NCI-H2171 (cell line): ENCODE measurements around the gene DIAPH1.

ENCODE experiments used
- DNase-seq: peaks from one replicate; lab custom pipeline; 2025; lab: John Stamatoyannopoulos, UW

Gene DIAPH1

DNA sequence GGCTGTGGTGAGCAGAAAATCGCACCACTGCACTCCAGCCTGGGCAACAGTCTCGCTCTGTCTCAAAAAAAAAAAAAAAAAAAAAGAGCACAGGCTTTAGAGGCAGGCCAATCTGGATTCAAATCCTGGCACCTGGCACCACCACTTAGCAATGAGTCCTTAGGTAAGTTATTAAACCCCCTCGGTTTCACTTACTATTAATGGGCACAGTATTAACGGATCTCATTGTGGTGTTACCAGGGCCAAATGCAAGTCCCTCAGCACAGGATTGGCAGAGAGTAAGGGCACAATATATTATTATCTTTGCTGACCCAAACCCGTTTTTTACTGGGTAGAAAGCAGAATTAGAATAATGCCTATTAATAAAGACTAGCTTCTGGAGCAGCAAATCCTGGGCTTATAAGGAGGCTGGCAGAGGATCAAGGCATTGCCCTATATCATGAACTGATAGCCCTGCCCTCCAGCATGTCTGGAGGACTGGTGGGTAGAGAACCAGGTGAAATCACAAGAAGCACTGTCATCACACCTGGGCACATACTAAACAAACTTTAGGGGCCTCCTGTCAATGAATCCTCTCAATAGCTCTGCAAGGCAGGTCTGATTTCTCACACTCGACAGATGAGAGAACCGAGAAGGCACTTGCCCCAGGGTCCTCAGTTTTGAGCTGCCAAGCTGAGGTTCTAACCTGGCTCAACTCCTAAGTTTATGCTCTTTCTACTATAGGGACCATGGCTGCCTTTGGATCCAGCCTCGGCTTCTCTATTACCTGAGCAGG, 112.2 kb downstream of the DIAPH1 start:
- DNase-seq, result no peak

GRCh38 chr5:141504216-141504615, 114.6 kb downstream of the DIAPH1 start:
- DNase-seq, result no peak

DNA sequence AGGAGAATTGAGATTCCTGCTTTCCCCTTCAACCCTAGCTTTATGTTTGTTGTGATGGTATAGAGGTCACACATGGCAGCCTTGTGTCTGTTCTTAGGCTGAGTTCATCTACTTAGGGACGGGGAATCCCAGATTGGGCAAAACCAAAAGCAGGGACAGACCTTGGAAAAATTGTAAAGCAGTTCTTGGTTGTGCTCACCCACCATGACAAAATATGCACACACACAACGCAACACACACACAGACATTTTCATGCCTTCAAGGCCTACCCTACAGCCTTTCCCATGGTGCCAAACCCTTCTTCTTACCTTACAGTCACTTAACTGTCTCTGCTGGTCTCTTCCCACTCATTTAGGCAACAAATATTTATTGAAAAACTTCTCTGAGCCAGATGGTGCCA, 115.1 kb downstream of the DIAPH1 start:
- DNase-seq, result no peak

GRCh38 chr5:141501761-141502160, 117.0 kb downstream of the DIAPH1 start:
- no peak for DNase-seq

DNA sequence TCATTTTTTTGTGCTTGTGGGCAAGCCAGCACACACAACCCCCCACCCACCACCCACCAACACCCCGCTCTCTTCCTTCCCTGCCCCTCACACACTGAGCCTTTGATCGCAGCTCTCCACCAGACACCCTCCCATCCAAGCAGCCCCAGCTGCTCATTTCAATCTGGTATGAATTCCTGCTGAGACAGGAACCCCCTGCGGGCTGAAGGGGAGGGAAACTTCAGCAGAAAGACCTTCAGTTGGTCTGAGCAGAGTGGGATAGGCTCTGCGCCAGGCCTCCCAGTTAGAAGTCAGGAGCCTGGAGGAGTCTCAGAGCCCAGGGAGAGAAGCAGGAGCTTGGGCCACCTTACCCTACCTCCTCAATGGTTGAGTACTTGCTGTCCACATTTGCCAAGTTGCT, 122.8 kb downstream of the DIAPH1 start:
- DNase-seq, result no peak

- DNase-seq, result no peak
These were observed 123.4 kb downstream of the DIAPH1 start for GRCh38 chr5:141495453-141495811.

DNA sequence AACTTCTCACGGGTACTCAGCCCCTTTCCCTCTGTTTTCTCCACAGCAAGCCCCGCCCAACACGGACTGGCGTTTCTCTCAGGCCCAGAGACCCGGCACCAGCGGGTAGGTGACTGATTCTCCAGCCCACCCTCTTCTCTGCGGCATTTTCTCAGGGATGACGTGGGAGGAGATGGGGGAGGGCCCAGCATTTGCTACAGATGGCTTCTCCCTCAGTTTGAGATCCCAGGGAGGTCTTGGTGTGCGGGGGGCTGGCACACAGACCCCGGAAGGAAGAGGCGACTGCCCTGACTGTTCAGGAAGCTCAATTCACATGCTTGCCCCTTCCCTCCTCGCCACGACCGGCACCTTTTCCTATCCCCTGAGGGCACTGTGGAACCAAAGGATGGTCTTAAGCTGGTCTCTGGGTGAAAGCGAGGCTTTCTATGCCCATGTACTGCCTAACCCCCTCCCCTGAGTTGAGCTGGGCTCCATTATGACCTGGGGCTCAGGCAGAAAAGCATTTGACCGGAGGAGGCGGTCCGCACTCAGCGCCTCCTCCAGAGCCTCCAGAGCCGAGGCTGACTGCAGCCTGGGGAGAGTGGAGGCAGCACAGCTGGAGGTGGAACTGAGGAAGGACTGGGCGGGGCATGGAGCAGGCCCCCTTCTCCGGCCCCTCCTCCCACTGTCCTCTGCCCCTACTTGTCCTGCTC, 123.9 kb downstream of the DIAPH1 start:
- DNase-seq, result no peak

DNA sequence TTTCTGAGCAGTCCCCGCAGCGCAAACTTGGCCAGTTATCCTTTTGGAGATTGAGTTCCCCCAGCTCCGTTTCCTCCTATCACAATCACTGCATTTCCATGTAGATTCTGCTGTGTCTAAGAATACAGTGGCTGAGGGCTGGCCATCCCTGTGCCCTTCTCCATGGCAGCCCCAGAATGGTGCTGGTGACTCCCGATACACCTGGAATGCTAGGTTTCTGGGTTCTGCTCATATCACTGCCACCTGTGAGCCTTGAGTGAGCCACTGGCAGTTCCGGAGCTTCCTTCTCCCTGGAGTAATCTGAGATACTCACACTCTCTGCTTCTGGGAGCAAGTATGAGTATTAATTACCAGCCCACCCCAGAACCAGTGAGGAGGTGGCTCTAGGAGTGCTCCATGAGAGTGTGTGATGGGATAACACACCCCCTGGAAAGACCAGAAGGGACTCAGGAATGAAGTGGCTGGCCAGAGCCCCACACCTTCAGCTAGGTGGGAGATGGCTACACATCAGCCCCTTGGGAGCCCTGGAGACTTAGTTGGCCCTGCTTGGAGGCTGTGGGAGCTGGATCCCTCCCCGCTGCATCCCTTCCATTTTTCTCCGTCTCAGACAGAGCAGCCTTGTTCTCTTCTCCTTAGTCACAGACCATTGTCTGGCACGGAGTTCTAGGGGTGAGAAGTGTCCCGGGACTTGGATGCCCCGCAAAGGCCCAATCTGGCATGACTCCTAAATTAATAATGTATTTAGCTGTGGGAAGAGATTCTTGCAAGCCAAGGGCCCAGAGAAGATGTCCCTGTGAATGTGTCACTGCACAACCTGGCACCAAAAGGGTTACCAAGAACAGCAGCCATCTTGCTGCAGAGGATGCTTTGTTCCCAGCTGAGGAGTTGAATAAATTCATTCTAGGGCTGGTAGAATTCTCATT, 125.0 kb downstream of the DIAPH1 start:
- DNase-seq, result no peak

- DNase-seq, result no peak
These were observed 126.5 kb downstream of the DIAPH1 start for GRCh38 chr5:141492168-141492885.

DNA sequence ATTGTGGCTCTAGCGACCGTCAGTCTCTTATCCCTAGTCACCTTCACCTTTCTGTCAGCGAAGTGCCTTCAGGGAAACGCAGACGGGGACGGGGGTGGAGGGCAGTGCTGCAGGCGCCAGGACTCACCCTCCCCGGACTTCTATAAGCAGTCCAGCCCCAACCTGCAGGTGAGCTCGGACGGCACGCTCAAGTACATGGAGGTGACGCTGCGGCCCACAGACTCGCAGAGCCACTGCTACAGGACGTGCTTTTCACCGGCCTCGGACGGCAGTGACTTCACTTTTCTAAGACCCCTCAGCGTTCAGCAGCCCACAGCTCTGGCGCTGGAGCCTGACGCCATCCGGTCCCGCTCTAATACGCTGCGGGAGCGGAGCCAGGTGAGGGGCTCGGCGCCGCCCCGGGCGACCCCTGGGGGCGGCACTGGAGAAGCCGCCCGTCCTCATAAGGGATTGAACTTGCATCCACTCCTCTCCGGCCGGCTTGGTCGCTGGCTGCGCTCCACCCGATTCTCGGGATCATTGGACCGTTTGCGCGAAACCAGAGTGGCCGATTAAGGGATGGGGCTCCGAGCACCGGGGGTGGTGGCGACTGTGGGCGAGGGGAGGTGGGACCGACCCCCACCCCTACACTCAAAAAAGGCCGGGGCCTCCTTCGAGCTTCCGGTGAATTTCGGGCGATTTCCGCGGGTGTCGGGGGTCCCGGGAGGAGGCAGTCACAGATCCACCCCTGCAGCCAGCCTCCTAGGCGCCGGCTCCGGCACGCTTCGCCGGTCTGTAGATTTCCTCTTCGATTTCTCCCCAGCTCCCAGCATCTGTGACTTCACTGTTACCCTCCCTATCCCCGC, 127.3 kb downstream of the DIAPH1 start:
- no peak for DNase-seq

DNA sequence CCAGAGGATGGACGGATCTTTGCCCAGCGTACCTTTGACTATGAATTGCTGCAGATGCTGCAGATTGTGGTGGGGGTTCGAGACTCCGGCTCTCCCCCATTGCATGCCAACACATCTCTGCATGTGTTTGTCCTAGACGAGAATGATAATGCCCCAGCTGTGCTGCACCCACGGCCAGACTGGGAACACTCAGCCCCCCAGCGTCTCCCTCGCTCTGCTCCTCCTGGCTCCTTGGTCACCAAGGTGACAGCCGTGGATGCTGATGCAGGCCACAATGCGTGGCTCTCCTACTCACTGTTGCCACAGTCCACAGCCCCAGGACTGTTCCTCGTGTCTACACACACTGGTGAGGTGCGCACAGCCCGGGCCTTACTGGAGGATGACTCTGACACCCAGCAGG, 128.0 kb downstream of the DIAPH1 start:
- DNase-seq, result no peak

GRCh38 chr5:141490271-141490670, 128.5 kb downstream of the DIAPH1 start:
- DNase-seq, result no peak

- no peak for DNase-seq
These were observed 129.0 kb downstream of the DIAPH1 start for GRCh38 chr5:141489841-141490240.

GRCh38 chr5:141488591-141489561, 129.9 kb downstream of the DIAPH1 start, which contains the start of gene PCDHGC5:
Gene PCDHGC5, plus strand, starts transcription at chr5:141489081. Its CDS starts 160 bp downstream, at chr5:141489241.
- no peak for DNase-seq

GRCh38 chr5:141487131-141487530, 131.7 kb downstream of the DIAPH1 start:
- DNase-seq, result no peak

DNA sequence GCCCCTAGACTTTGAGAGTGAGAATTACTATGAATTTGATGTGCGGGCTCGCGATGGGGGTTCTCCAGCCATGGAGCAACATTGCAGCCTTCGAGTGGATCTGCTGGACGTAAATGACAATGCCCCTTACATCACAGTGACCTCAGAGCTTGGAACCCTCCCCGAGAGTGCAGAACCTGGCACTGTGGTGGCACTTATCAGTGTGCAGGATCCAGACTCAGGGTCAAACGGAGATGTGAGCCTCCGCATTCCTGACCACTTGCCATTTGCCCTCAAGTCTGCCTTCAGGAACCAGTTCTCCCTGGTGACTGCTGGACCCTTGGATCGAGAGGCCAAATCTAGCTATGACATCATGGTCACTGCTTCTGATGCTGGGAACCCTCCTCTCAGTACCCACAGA, 132.7 kb downstream of the DIAPH1 start:
- DNase-seq, result no peak

GRCh38 chr5:141485321-141486055, 133.3 kb downstream of the DIAPH1 start:
- DNase-seq, result no peak

GRCh38 chr5:141484641-141485311, 134.0 kb downstream of the DIAPH1 start, which contains the start of gene PCDHGC4:
Gene PCDHGC4, plus strand, starts transcription at chr5:141485030. Its CDS starts 144 bp downstream, at chr5:141485174.
- DNase-seq, result no peak
